GM23338 (cell line): ENCODE results near the gene DDX4.
A peak's percentile ranks its signal among the peaks of the same experiment; 100 is the strongest.

Experiments
- CREB1 ChIP-seq: fragments of 250-450 bp; sonication (Bioruptor Pico); IDR thresholded peaks from 2 replicates; pipeline ENCODE4 v1.5.0; 2020; ENCODE audit warnings: low read depth, mild to moderate bottlenecking, moderate library complexity
- EZH2 ChIP-seq: fragments of 200-600 bp; sonication (generic); IDR thresholded peaks from one replicate; pipeline ENCODE4 v1.8.0; 2017; ENCODE audit warnings: antibody characterized with exemption, mild to moderate bottlenecking, low read depth; ENCODE audit not compliant: unreplicated experiment
- EZH2phosphoT487 ChIP-seq: fragments of 200-600 bp; sonication (generic); IDR thresholded peaks from one replicate; pipeline ENCODE4 v1.8.1; 2018; ENCODE audit warnings: antibody characterized with exemption; ENCODE audit not compliant: unreplicated experiment
- JUNB ChIP-seq: IDR thresholded peaks from one replicate; pipeline ENCODE4 v1.6.1; 2016; ENCODE audit warnings: antibody characterized with exemption; ENCODE audit not compliant: unreplicated experiment
- POLR2AphosphoS5 ChIP-seq: IDR thresholded peaks from 2 replicates; pipeline ENCODE4 v1.6.1; 2016; ENCODE audit warnings: antibody characterized with exemption, low read depth
- ZNF114 ChIP-seq: fragments of 250-450 bp; sonication (Bioruptor Pico); IDR thresholded peaks from 2 replicates; pipeline ENCODE4 v1.5.0; 2020; ENCODE audit warnings: mild to moderate bottlenecking, moderate library complexity
- ZNF462 ChIP-seq: fragments of 250-450 bp; sonication (Bioruptor Pico); IDR thresholded peaks from 2 replicates; pipeline ENCODE4 v1.5.0; 2020; ENCODE audit warnings: mild to moderate bottlenecking, moderate library complexity
- TF ChIP-seq, protein P1 (sequence below), 2 experiments: fragments of 200-600 bp in 1 of 2; sonication (generic) in 1 of 2; conservative IDR thresholded peaks; 2 replicates each; pipeline versions ENCODE4 v1.5.1 to v1.6.1; 2016 to 2017; ENCODE audit warnings: antibody characterized with exemption in 2 of 2, low read depth in 2 of 2, mild to moderate bottlenecking in 2 of 2, moderate library complexity in 1 of 2
- TF ChIP-seq, protein P2 (sequence below): IDR thresholded peaks from 2 replicates; pipeline ENCODE4 v1.6.1; 2016; ENCODE audit warnings: antibody characterized with exemption
- TF ChIP-seq, protein P3 (sequence below): IDR thresholded peaks from one replicate; pipeline ENCODE4 v1.6.1; 2018; ENCODE audit warnings: antibody characterized with exemption; ENCODE audit not compliant: unreplicated experiment

- TF ChIP-seq, protein P1, sequence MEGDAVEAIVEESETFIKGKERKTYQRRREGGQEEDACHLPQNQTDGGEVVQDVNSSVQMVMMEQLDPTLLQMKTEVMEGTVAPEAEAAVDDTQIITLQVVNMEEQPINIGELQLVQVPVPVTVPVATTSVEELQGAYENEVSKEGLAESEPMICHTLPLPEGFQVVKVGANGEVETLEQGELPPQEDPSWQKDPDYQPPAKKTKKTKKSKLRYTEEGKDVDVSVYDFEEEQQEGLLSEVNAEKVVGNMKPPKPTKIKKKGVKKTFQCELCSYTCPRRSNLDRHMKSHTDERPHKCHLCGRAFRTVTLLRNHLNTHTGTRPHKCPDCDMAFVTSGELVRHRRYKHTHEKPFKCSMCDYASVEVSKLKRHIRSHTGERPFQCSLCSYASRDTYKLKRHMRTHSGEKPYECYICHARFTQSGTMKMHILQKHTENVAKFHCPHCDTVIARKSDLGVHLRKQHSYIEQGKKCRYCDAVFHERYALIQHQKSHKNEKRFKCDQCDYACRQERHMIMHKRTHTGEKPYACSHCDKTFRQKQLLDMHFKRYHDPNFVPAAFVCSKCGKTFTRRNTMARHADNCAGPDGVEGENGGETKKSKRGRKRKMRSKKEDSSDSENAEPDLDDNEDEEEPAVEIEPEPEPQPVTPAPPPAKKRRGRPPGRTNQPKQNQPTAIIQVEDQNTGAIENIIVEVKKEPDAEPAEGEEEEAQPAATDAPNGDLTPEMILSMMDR (conservative IDR thresholded peaks at IDR 0.05; ENCODE audit: low read depth in 2 of 2), result no peak
- TF ChIP-seq JUNB (no peak), EZH2 (no peak), ZNF114 (CRISPR knock-in tag) (no peak), POLR2AphosphoS5 (0 out of 2 replicates have a peak, but pooled peaks have one; percentile 22), EZH2phosphoT487 (no peak), ZNF462 (CRISPR knock-in tag) (no peak), CREB1 (CRISPR knock-in tag) (no peak)
- TF ChIP-seq, protein P2, sequence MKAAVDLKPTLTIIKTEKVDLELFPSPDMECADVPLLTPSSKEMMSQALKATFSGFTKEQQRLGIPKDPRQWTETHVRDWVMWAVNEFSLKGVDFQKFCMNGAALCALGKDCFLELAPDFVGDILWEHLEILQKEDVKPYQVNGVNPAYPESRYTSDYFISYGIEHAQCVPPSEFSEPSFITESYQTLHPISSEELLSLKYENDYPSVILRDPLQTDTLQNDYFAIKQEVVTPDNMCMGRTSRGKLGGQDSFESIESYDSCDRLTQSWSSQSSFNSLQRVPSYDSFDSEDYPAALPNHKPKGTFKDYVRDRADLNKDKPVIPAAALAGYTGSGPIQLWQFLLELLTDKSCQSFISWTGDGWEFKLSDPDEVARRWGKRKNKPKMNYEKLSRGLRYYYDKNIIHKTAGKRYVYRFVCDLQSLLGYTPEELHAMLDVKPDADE, result no peak
- TF ChIP-seq, protein P3, sequence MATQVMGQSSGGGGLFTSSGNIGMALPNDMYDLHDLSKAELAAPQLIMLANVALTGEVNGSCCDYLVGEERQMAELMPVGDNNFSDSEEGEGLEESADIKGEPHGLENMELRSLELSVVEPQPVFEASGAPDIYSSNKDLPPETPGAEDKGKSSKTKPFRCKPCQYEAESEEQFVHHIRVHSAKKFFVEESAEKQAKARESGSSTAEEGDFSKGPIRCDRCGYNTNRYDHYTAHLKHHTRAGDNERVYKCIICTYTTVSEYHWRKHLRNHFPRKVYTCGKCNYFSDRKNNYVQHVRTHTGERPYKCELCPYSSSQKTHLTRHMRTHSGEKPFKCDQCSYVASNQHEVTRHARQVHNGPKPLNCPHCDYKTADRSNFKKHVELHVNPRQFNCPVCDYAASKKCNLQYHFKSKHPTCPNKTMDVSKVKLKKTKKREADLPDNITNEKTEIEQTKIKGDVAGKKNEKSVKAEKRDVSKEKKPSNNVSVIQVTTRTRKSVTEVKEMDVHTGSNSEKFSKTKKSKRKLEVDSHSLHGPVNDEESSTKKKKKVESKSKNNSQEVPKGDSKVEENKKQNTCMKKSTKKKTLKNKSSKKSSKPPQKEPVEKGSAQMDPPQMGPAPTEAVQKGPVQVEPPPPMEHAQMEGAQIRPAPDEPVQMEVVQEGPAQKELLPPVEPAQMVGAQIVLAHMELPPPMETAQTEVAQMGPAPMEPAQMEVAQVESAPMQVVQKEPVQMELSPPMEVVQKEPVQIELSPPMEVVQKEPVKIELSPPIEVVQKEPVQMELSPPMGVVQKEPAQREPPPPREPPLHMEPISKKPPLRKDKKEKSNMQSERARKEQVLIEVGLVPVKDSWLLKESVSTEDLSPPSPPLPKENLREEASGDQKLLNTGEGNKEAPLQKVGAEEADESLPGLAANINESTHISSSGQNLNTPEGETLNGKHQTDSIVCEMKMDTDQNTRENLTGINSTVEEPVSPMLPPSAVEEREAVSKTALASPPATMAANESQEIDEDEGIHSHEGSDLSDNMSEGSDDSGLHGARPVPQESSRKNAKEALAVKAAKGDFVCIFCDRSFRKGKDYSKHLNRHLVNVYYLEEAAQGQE, result no peak
Measured at GRCh38 chr5:55771175-55771655, 33.4 kb downstream of the DDX4 start.
